IgD-negative memory B cell (primary cell): ENCODE data around the gene HACL1. TPM values are rescaled to one million over a fixed set of nuclear protein-coding genes. Genes with fewer than 3 reads are reported as not detected.
"Not testable (repeated sequence)": the region's sequence is repeated elsewhere in the genome, so short reads cannot be mapped to it uniquely, and the experiment has no call there.

Experiments used
- H3K27ac Mint-ChIP-seq, 3 donors: one replicate each; pipeline ENCODE4 v1.8.0; 2020 to 2022; ENCODE audit warnings: mild to moderate bottlenecking in 3 of 3, mixed read lengths in 3 of 3, moderate library complexity in 1 of 3
- H3K27me3 Mint-ChIP-seq: one replicate; pipeline ENCODE4 v1.8.0; 2021; ENCODE audit warnings: mixed read lengths
- H3K36me3 Mint-ChIP-seq: one replicate; pipeline ENCODE4 v1.8.0; 2020; ENCODE audit warnings: mild to moderate bottlenecking, mixed read lengths
- H3K4me1 Mint-ChIP-seq, 3 donors: one replicate each; pipeline ENCODE4 v1.8.0; 2020 to 2022; ENCODE audit warnings: mixed read lengths in 3 of 3, mild to moderate bottlenecking in 1 of 3
- H3K4me3 Mint-ChIP-seq, 4 donors: one replicate each; pipeline ENCODE4 v1.8.0; 2020 to 2022; ENCODE audit warnings: mild to moderate bottlenecking in 4 of 4, mixed read lengths in 4 of 4, moderate library complexity in 3 of 4
- H3K9me3 Mint-ChIP-seq, 3 donors: one replicate each; pipeline ENCODE4 v1.8.0; 2020 to 2021; ENCODE audit warnings: mixed read lengths in 3 of 3, mild to moderate bottlenecking in 1 of 3
- polyA plus RNA-seq: library from polyadenylated mRNA; unstranded; fragments of 300-500 nt; fragmentation: Illumina TruSeq; gene quantifications from one replicate; pipeline ENCODE4 v1.2.3, GENCODE V29; 2021

Gene HACL1
- polyA plus RNA-seq, 1 donor from 2014 or later, result 32.0 TPM

GRCh38 chr3:15536856-15537255 is 64.5 kb downstream of the HACL1 start:
- H3K27ac Mint-ChIP-seq, result no peak overlapping the region
- no peak overlapping the region for H3K4me3 Mint-ChIP-seq

GRCh38 chr3:15535732-15536131 is 65.6 kb downstream of the HACL1 start:
- Mint-ChIP-seq H3K27me3 (no peaks in the 10 kb centered on the region), H3K36me3 (peaks cover 2% of the 10 kb centered on the region), H3K9me3 (no peaks in the 10 kb centered on the region), H3K4me1 (peaks cover 3 to 7% (median 4%) of the 10 kb centered on the region in 3 donors), H3K27ac (no peak overlapping the region), H3K4me3 (no peak overlapping the region)

More at GRCh38 chr3:15536856-15537255, 64.5 kb downstream of the HACL1 start:
- H3K9me3 Mint-ChIP-seq, result no peaks in the 10 kb centered on the region
- H3K36me3 Mint-ChIP-seq, result peaks cover 2% of the 10 kb centered on the region
- H3K27me3 Mint-ChIP-seq, result no peaks in the 10 kb centered on the region
- peaks cover 3 to 7% (median 4%) of the 10 kb centered on the region in 3 donors for H3K4me1 Mint-ChIP-seq

GRCh38 chr3:15532614-15533013 is 68.8 kb downstream of the HACL1 start:
- H3K4me1 Mint-ChIP-seq, H3K9me3 Mint-ChIP-seq, H3K27me3 Mint-ChIP-seq, H3K36me3 Mint-ChIP-seq, H3K4me3 Mint-ChIP-seq, H3K27ac Mint-ChIP-seq: not testable (repeated sequence)

- Mint-ChIP-seq H3K27ac (no peak overlapping the region), H3K9me3 (no peaks in the 10 kb centered on the region)
These were observed 70.0 kb downstream of the HACL1 start for GRCh38 chr3:15531346-15531745.

GRCh38 chr3:15528854-15529537 is 72.4 kb downstream of the HACL1 start:
- Mint-ChIP-seq H3K36me3 (peaks cover 3% of the 10 kb centered on the region), H3K4me1 (peaks cover 0 to 2% (median 0%) of the 10 kb centered on the region in 3 donors), H3K27ac (no peak overlapping the region), H3K4me3 (no peak overlapping the region), H3K9me3 (peaks cover 0 to 1% (median 0%) of the 10 kb centered on the region in 3 donors), H3K27me3 (no peaks in the 10 kb centered on the region)

More at GRCh38 chr3:15531346-15531745, 70.0 kb downstream of the HACL1 start:
- H3K36me3 Mint-ChIP-seq, result peaks cover 1% of the 10 kb centered on the region
- no peaks in the 10 kb centered on the region for H3K27me3 Mint-ChIP-seq
- H3K4me1 Mint-ChIP-seq, result peaks cover 0 to 7% (median 2%) of the 10 kb centered on the region in 3 donors
- no peak overlapping the region for H3K4me3 Mint-ChIP-seq

GRCh38 chr3:15527031-15527459 is 74.3 kb downstream of the HACL1 start:
- Mint-ChIP-seq H3K27me3 (no peaks in the 10 kb centered on the region), H3K9me3 (peaks cover 0 to 1% (median 0%) of the 10 kb centered on the region in 3 donors), H3K36me3 (peaks cover 3% of the 10 kb centered on the region), H3K4me1 (peaks cover 0 to 2% (median 0%) of the 10 kb centered on the region in 3 donors), H3K4me3 (no peak overlapping the region), H3K27ac (no peak overlapping the region)

- H3K4me3 Mint-ChIP-seq, result no peak overlapping the region
- H3K36me3 Mint-ChIP-seq, result peaks cover 3% of the 10 kb centered on the region
- peaks cover 0 to 2% (median 0%) of the 10 kb centered on the region in 3 donors for H3K4me1 Mint-ChIP-seq
- H3K27me3 Mint-ChIP-seq, result peaks cover 3% of the 10 kb centered on the region
- peak overlapping the region in 1 of 3 donors; percentile 50 for H3K27ac Mint-ChIP-seq
- H3K9me3 Mint-ChIP-seq, result peaks cover 0 to 1% (median 0%) of the 10 kb centered on the region in 3 donors
These were observed 75.6 kb downstream of the HACL1 start for GRCh38 chr3:15525790-15526189.

GRCh38 chr3:15523660-15524417 is 77.5 kb downstream of the HACL1 start:
- Mint-ChIP-seq H3K36me3 (peaks cover 2% of the 10 kb centered on the region), H3K4me1 (no peaks in the 10 kb centered on the region), H3K4me3 (peak overlapping the region in 1 of 4 donors; percentile 47), H3K27me3 (peaks cover 3% of the 10 kb centered on the region), H3K9me3 (peaks cover 0 to 1% (median 0%) of the 10 kb centered on the region in 3 donors), H3K27ac (no peak overlapping the region)

- no peak overlapping the region for H3K27ac Mint-ChIP-seq
- H3K9me3 Mint-ChIP-seq, result peaks cover 0 to 1% (median 0%) of the 10 kb centered on the region in 3 donors
- H3K4me3 Mint-ChIP-seq, result no peak overlapping the region
- peaks cover 4% of the 10 kb centered on the region for H3K36me3 Mint-ChIP-seq
- peaks cover 3% of the 10 kb centered on the region for H3K27me3 Mint-ChIP-seq
- peaks cover 0 to 2% (median 0%) of the 10 kb centered on the region in 3 donors for H3K4me1 Mint-ChIP-seq
These were observed 79.4 kb downstream of the HACL1 start for GRCh38 chr3:15522016-15522415.

GRCh38 chr3:15521573-15521965 is 79.8 kb downstream of the HACL1 start, which contains the start of gene COLQ:
Gene COLQ, minus strand, starts transcription at chr3:15521706. Its CDS starts 81 bp downstream, at chr3:15521625.
- Mint-ChIP-seq H3K4me3 (peak within 1 kb of the TSS in 1 of 4 donors; percentile 40), H3K36me3 (peaks cover 4% of the 10 kb centered on the region), H3K27ac (no peak within 1 kb of the TSS), H3K9me3 (peaks cover 0 to 1% (median 0%) of the 10 kb centered on the region in 3 donors), H3K4me1 (peaks cover 0 to 2% (median 0%) of the 10 kb centered on the region in 3 donors), H3K27me3 (peaks cover 3% of the 10 kb centered on the region)

GRCh38 chr3:15520804-15521572 is 80.4 kb downstream of the HACL1 start:
- H3K4me3 Mint-ChIP-seq, result peak overlapping the region in 1 of 4 donors; percentile 40
- H3K4me1 Mint-ChIP-seq, result peaks cover 0 to 2% (median 0%) of the 10 kb centered on the region in 3 donors
- peaks cover 3% of the 10 kb centered on the region for H3K27me3 Mint-ChIP-seq
- no peak overlapping the region for H3K27ac Mint-ChIP-seq
- peaks cover 4% of the 10 kb centered on the region for H3K36me3 Mint-ChIP-seq
- peaks cover 0 to 1% (median 0%) of the 10 kb centered on the region in 3 donors for H3K9me3 Mint-ChIP-seq

- H3K4me3 Mint-ChIP-seq, result no peak overlapping the region
These were observed 81.2 kb downstream of the HACL1 start for GRCh38 chr3:15520185-15520584.

GRCh38 chr3:15519096-15519495 is 82.3 kb downstream of the HACL1 start:
- H3K27me3 Mint-ChIP-seq, result peaks cover 3% of the 10 kb centered on the region

More at GRCh38 chr3:15520185-15520584, 81.2 kb downstream of the HACL1 start:
- H3K27ac Mint-ChIP-seq, result no peak overlapping the region
- H3K9me3 Mint-ChIP-seq, result no peaks in the 10 kb centered on the region
- peaks cover 0 to 2% (median 0%) of the 10 kb centered on the region in 3 donors for H3K4me1 Mint-ChIP-seq
- peaks cover 3% of the 10 kb centered on the region for H3K27me3 Mint-ChIP-seq
- peaks cover 2% of the 10 kb centered on the region for H3K36me3 Mint-ChIP-seq

GRCh38 chr3:15514663-15515340 is 86.6 kb downstream of the HACL1 start:
- Mint-ChIP-seq H3K4me3 (no peak overlapping the region), H3K36me3 (peaks cover 2% of the 10 kb centered on the region), H3K27me3 (no peaks in the 10 kb centered on the region), H3K27ac (peak overlapping the region in 1 of 3 donors; percentile 67), H3K4me1 (peaks cover 0 to 2% (median 0%) of the 10 kb centered on the region in 3 donors), H3K9me3 (no peaks in the 10 kb centered on the region)

More at GRCh38 chr3:15519096-15519495, 82.3 kb downstream of the HACL1 start:
- Mint-ChIP-seq H3K9me3 (no peaks in the 10 kb centered on the region), H3K27ac (no peak overlapping the region), H3K4me1 (peaks cover 0 to 2% (median 0%) of the 10 kb centered on the region in 3 donors), H3K4me3 (no peak overlapping the region), H3K36me3 (peaks cover 2% of the 10 kb centered on the region)
